Parathyroid adenoma (tissue), 2 donors: ENCODE results near the gene ATP8B3.
A peak's percentile ranks its signal among the peaks of the same experiment; 100 is the strongest.

Experiments used
- H2AFZ ChIP-seq: fragments of 300-600 bp; sonication (generic); one replicate; pipeline ENCODE4 v1.7.0; 2017; ENCODE audit warnings: antibody characterized with exemption, mild to moderate bottlenecking
- H3K27ac ChIP-seq: fragments of 300-600 bp; sonication (generic); one replicate; pipeline ENCODE4 v1.7.0; 2017
- H3K27me3 ChIP-seq: fragments of 300-600 bp; sonication (generic); one replicate; pipeline ENCODE4 v1.7.0; 2017; ENCODE audit warnings: low read length; ENCODE audit not compliant: control insufficient read depth, insufficient read depth
- H3K36me3 ChIP-seq: fragments of 300-600 bp; sonication (generic); one replicate; pipeline ENCODE4 v1.7.0; 2017; ENCODE audit warnings: low read length; ENCODE audit not compliant: control insufficient read depth, insufficient read depth
- H3K4me1 ChIP-seq: fragments of 300-600 bp; sonication (generic); one replicate; pipeline ENCODE4 v1.7.0; 2017; ENCODE audit warnings: control low read depth
- H3K4me2 ChIP-seq: fragments of 300-600 bp; sonication (generic); one replicate; pipeline ENCODE4 v1.7.0; 2017; ENCODE audit warnings: low read length
- H3K4me3 ChIP-seq: fragments of 300-600 bp; sonication (generic); one replicate; pipeline ENCODE4 v1.7.0; 2017; ENCODE audit warnings: low read depth, low read length
- H3K79me2 ChIP-seq: fragments of 300-600 bp; sonication (generic); one replicate; pipeline ENCODE4 v1.7.0; 2017; ENCODE audit warnings: control low read depth
- H3K9ac ChIP-seq: fragments of 300-600 bp; sonication (generic); one replicate; pipeline ENCODE4 v1.7.0; 2017; ENCODE audit warnings: mild to moderate bottlenecking
- H3K9me3 ChIP-seq: fragments of 300-600 bp; sonication (generic); one replicate; pipeline ENCODE4 v1.7.0; 2017; ENCODE audit warnings: low read length; ENCODE audit not compliant: control insufficient read depth
- TF ChIP-seq, protein P1 (sequence below): fragments of 300-600 bp; sonication (generic); IDR thresholded peaks from one replicate; pipeline ENCODE4 v1.7.0; 2017; ENCODE audit warnings: antibody characterized with exemption, mild to moderate bottlenecking
- donor health status: primary hyperparathyroidism.

ATP8B3 gene

DNA sequence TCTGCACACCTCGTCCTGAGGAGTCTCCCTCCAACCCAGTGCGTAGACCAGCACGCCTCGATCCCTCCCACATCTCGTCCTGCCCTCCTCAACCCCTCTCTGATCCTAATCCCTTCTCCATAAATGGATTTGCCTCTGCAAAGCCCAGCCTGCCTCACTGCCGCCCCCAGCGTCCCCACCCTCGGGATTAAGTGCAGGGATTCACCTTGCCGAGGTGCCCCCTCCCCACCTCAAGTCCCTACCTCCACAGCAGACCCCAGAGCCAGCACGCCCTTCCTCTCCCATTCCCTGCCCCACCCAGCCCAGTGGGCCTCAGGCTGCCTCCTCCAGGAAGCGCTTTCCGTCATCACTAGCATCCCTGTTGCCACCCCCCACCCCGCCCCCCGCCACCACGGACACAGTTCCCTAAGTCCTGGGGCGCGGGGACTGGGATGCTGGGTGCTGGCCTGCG is 47.3 kb upstream of the ATP8B3 start:
- Histone ChIP-seq H3K9ac (no peak overlapping the region), H2AFZ (no peak overlapping the region), H3K4me2 (no peak overlapping the region), H3K9me3 (no peaks in the 10 kb centered on the region), H3K27ac (no peak overlapping the region), H3K4me1 (peaks cover 22% of the 10 kb centered on the region), H3K36me3 (no peaks in the 10 kb centered on the region), H3K27me3 (no peaks in the 10 kb centered on the region), H3K79me2 (peaks cover 13% of the 10 kb centered on the region), H3K4me3 (no peak overlapping the region)
- TF ChIP-seq, protein P1, sequence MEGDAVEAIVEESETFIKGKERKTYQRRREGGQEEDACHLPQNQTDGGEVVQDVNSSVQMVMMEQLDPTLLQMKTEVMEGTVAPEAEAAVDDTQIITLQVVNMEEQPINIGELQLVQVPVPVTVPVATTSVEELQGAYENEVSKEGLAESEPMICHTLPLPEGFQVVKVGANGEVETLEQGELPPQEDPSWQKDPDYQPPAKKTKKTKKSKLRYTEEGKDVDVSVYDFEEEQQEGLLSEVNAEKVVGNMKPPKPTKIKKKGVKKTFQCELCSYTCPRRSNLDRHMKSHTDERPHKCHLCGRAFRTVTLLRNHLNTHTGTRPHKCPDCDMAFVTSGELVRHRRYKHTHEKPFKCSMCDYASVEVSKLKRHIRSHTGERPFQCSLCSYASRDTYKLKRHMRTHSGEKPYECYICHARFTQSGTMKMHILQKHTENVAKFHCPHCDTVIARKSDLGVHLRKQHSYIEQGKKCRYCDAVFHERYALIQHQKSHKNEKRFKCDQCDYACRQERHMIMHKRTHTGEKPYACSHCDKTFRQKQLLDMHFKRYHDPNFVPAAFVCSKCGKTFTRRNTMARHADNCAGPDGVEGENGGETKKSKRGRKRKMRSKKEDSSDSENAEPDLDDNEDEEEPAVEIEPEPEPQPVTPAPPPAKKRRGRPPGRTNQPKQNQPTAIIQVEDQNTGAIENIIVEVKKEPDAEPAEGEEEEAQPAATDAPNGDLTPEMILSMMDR, result no peak

DNA sequence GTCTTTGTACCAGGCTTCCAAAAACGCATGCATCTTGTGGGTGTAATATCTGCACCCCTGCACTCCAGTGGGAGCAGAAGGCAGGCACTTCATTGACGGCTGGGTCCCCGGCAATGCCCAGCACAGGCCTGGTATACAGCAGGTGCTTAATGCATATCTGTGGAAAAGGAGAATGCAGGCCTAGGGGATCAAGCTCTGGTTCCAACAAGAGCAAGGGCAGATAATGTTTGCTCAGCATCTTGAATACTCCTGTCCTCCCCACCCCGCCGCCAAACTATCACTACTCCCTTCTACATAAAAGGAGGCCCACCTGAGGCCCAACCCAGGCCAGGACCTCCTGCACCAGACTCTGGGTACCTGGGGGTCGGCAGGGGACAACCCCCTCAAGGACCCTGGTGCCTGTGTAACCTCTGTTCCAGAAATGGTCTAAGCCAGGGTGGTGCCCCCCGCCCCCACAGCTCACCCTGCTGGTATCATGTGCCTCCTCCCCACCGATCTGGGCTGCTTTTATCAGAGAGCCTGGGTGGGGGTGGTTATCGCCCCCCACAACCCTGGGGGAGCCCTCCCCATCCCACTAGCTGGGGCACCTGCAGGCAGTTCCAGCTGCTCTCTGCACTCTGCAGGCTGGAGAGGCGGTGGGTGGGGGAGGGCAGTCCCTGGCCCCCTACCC is 46.5 kb upstream of the ATP8B3 start:
- H2AFZ ChIP-seq, result no peak overlapping the region
- H3K9ac ChIP-seq, result no peak overlapping the region
- H3K27me3 ChIP-seq, result no peaks in the 10 kb centered on the region
- peaks cover 22% of the 10 kb centered on the region for H3K4me1 ChIP-seq
- H3K4me3 ChIP-seq, result no peak overlapping the region
- TF ChIP-seq, protein P1, result no peak
- H3K4me2 ChIP-seq, result no peak overlapping the region
- no peaks in the 10 kb centered on the region for H3K36me3 ChIP-seq
- no peaks in the 10 kb centered on the region for H3K9me3 ChIP-seq
- peaks cover 13% of the 10 kb centered on the region for H3K79me2 ChIP-seq
- H3K27ac ChIP-seq, result no peak overlapping the region

DNA sequence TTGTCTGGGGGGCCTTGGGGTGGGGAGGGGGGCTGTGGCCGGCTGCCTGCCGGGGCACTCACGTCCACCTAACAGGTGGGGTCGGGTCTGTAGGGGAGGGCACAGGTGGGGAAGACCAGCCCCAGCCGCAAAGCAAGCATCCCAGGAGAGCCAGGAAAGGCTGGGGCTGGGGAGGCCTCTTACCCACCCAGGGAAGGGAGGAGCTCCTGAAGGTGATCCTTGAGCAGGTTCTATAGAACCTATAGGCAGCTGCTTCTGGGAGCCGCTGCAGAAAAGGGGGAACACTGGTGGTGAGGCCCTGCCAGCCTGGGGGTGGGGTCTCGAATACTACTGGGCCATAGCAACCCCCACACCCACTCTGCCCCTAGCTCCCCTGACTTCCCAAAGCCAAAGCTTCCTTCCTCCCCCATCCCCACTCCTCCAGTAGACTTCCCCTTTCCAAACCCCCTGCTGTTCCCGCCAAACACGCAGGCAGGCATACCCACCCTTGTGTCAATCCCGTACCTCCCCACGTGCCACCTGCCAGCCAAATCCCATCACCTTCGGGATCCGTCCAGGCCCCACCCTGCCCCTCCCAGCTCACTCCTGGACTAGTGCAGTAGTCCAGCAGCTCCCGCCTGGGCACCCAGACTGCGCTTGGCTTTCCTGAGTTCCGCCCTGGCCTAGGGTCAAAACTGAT is 45.7 kb upstream of the ATP8B3 start:
- H3K9me3 ChIP-seq, result no peaks in the 10 kb centered on the region
- no peak overlapping the region for H3K4me2 ChIP-seq
- H3K36me3 ChIP-seq, result no peaks in the 10 kb centered on the region
- no peak overlapping the region for H2AFZ ChIP-seq
- H3K27me3 ChIP-seq, result no peaks in the 10 kb centered on the region
- no peak overlapping the region for H3K4me3 ChIP-seq
- peak overlapping the region; percentile 32 for H3K27ac ChIP-seq
- peaks cover 13% of the 10 kb centered on the region for H3K79me2 ChIP-seq
- H3K4me1 ChIP-seq, result peaks cover 22% of the 10 kb centered on the region
- no peak overlapping the region for H3K9ac ChIP-seq
- TF ChIP-seq, protein P1, result no peak

DNA sequence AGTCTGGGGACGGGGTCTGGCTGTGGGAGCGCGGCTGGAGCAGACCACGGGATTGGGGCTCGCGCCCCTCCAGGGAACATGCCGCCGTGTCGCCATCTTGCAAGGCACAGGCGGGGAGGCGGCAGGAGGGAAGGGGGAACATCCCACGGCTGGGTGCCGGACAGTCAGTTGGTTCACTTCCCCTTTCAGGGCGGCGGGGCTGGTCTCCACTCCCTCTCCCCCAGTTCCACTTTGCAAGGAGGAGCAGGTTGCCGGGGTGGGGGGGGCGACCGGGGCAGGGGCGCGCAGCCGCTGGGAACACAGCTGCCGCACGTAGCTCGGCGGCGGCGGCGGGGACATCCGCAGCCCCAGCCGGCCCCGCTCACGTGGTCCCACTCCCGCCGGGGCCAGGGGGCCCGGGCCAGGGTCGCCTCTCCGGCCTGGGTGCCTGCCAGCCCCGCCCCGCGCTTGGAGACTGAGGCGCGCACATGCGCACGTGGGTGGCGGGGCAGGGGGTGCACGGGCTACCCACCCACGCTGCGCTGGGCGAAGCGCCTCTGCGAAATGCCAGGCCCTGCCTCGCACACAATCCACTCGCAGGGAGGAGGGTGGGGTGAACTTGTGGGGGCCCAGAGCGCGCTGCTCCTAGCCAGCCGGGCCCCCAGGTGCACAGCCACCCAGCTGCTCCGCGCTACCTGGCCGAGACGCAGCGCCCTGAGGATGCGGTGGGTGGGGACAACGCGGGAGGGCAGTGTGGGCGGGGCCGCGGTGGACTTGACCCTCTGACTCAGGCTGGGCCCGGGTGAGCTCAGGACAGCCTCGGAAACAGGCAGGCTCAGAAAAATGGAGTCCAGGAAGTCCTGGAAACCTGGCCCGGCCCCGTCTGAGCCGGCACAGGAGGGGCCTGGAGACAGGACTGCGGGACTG is 44.9 kb upstream of the ATP8B3 start:
- Histone ChIP-seq H3K4me2 (peak overlapping the region; percentile 49), H3K9ac (no peak overlapping the region), H3K27me3 (no peaks in the 10 kb centered on the region), H3K4me1 (peaks cover 22% of the 10 kb centered on the region), H3K79me2 (peaks cover 13% of the 10 kb centered on the region), H3K27ac (peak overlapping the region; percentile 32), H3K9me3 (no peaks in the 10 kb centered on the region), H3K36me3 (no peaks in the 10 kb centered on the region), H2AFZ (peak overlapping the region; percentile 28), H3K4me3 (no peak overlapping the region)
- TF ChIP-seq, protein P1, result no peak
